ENCODE measurements around the gene ODF2L.
"Not testable (repeated sequence)": the region's sequence is repeated elsewhere in the genome, so short reads cannot be mapped to it uniquely, and the experiment has no call there.

ODF2L gene

DNA sequence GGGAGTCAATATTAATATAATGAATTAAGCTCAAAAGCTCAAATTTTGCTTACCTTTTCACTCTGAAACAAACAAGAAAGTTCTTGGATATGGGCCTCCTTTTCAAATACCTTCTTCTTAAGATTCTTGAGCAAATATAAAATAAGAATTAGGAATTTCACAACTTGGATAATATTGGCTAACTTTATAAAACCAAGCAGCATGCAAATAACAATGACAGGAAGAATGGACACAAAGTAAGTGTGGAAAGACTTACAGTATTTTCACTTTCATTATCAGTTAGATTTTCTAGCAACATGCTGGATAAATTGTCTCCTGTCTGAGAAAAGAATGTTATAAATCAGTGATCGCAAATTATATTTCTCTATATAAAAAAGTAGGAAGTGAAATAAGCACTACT, 13.2 kb downstream of the ODF2L start:
- peak; percentile 20 for DNase-seq (ENCODE audit: low read depth)

DNA sequence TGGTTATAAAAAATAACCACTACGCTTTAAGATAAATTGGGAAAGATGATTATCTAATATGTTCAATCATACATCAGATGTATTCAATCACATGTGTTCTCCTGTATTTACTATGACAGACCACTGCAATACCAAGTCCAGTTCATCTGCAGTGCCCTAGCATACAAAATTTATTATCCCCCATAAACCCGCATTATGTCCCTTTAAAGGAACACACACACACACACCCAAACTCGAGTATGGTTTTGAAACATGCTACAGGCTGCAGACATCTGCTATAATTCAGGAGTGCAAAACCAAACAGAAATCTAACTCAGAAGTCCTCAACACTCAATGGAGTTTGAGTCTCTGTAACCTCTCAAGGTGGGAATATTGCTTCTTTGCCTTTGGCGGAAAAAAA, 14.9 kb downstream of the ODF2L start:
- no peak for DNase-seq (ENCODE audit: low read depth)

DNA sequence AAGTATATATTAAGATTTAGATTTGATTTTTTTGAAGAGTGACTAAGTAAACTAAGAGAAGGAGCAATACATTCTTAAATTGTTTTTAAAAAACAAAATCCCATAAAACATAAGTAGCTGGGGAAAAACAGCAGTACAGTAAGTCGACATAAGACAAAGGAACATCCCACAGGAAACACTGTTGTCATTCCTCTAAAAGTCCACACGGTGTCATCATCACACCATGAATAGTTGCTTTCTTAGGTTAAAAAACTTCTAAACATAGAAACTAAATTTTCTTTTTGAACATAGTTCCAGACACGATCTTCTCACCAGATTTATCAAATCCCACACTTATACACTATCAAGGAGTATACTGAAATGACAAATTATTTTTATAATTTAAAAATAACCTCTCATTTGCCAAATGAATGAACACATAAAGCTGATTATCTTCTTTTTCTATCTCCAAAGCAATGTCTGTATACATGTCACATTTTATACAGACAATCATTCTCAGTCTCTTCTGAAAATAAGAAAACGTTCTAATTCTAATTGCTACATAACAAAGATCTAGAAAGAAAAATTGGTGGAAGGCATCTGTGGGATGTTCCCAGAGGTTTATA, 15.8 kb downstream of the ODF2L start:
- DNase-seq (ENCODE audit: low read depth), result peak; percentile 80

DNA sequence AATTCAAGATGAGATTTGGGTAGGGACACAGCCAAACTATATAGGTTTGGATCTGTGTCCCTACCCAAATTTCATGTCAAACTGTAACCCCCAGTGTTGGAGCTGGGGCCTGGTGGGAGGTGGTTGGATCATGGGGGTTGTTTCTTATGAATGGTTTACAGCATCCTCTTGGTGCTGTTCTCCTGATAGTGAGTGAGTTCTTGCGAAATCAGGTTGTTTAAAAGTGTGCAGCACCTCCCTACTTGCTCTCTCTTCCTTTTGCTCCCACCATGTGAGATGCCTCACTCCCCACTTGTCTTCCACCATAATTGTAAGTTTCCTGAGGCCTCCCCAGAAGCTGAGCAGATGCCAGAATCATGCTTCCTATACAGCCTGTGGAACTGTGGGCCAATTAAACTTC, 17.3 kb downstream of the ODF2L start:
- no peak for DNase-seq (ENCODE audit: low read depth)

DNA sequence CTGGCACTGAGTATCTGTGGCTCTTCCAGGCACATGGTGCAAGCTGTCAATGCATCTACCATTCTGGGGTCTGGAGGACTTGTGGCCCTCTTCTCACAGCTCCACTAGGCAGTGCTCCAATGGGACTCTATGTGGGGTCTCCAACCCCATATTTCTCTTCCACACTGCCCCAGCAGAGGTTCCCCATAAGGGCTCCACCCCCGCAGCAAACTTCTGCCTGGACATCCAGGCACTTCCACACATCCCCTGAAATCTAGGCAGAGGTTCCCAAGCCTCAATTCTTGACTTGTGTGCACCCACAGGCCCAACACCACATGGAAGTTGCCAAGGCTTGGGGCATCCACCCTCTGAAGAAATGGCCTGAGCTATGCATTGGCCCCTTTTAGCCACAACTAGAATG, 18.8 kb downstream of the ODF2L start:
- no peak for DNase-seq (ENCODE audit: low read depth)

DNA sequence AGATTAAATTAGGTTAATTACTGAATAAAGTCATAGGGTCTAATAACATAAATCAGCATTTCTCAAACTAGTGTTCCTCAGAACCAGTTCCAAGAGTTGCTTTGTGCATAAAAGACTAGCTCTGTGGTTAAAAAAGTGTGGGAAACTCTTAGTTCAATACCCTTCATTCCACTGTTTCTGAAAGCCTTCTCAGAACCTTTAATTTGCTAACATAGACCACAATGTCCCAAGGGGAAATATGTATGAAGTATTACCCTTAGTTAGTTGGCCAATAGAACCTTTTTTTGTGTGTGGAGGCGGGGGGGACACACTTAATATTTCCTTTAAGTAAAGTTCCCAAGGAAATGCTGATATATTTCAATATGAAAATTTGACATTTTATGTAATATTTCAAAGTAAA, 20.4 kb downstream of the ODF2L start:
- no peak for DNase-seq (ENCODE audit: low read depth)

DNA sequence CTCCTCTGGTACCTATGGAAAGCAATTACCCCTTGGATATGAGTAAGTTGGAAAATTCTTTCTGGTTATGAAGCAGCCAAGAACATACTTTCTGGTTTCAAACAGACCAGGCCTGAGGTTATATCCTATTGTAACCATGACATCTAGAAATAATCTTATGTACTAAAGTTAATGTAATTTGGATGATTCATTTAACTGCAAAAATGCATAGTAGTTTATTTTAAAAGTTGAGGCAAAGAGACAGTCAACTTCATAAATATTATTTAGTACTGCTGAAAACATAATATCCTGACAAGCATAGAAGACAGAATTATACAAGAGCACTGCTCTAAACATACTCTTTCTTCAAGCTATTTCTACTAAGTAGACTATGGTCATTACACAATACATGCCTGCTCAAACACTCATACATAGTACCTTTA, 25.5 kb downstream of the ODF2L start:
- peak; percentile 59 for DNase-seq (ENCODE audit: low read depth)

DNA sequence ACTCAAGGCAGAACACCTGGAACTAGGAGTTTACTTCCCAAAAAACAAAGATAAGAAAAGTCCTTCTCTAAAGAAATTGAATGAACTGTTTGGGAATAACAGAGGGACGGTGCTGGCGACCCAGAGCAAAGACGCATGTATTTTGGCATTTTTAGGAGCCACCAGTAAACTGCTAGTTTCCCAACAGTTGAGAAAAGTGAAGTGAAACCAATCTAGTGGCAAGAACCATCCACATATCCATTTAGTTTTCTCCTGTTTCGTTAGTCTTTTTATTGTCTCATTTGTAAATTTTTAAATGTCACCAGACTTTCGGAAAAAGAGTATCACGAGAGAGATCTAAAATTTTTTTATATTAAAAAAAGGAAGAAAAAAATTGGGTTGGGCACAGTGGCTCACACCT, 30.2 kb downstream of the ODF2L start:
- no peak for DNase-seq (ENCODE audit: low read depth)

DNA sequence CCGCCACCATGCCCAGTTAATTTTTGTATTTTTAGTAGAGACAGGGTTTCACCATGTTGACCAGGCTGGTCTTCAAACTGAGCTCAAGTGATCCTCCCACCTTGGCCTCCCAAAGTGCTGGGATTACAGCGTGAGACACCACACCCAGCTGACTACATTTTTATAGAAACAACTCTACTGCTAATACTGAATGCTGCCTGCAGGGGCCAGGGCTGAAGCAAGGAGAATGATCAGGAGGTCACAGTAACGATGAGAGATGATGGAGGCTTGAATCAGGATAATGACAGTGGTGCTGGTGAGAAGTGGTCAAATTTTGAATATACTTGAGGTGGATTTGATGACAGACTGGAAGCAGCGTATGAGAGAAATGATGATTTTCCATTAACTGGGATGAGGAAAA, 33.3 kb downstream of the ODF2L start:
- no peak for DNase-seq (ENCODE audit: low read depth)

DNA sequence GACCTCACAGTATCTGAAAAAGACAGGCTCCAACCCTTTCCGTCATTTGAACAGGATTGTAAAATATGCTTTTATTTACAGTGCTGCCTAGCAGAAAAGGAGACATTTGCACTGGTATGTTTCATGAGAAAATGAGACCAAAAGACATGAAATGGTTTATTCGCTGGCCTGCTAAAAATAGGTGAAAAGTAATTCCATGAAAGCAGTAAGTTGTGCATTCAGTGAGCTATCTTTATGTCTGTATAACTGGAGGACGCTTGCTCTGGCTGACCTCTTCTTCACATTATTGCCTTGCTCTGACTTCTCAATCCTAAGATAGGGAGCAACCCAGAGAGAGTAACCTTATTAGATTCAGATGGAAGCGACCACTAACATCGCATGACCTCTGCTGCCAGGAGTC, 38.3 kb downstream of the ODF2L start:
- DNase-seq (ENCODE audit: low read depth), result no peak

DNA sequence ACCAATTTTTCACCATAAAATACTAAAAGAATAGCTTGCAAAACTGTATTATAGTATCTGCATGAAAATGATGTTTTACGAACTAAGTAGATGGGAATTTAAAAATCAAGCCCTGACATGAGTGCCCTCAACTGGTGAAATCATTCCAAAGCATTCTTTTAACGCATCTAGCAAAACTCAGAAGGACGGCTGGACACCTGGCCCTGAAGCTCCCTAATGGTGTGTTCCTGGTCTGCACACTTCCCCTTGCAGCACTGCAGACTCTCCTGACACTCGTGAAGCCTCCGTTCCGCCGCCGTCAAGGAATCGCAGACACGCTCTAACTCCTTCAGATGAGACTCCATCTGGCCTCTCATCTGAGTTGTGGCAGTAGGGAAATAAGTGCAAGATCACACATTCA, 39.9 kb downstream of the ODF2L start:
- peak; percentile 2 for DNase-seq (ENCODE audit: low read depth)

DNA sequence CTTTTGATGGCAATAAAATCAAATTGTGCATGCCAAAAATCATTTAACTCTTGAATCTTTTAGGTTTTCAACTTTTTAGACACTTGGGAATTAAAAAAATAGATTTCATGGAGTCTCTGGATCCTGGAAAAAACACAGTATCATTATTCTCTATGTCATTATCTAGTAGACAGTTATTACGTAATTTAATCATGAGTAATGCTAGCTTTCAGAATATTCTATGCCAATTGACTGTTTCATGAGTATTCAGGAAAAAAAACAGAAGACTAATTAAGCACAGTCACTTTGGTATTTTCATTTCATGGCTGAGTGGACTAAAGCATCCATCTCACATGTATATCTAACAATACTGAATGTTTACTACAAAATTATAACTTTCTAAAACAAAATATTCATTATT, 44.0 kb downstream of the ODF2L start:
- DNase-seq (ENCODE audit: low read depth), result peak; percentile 7

DNA sequence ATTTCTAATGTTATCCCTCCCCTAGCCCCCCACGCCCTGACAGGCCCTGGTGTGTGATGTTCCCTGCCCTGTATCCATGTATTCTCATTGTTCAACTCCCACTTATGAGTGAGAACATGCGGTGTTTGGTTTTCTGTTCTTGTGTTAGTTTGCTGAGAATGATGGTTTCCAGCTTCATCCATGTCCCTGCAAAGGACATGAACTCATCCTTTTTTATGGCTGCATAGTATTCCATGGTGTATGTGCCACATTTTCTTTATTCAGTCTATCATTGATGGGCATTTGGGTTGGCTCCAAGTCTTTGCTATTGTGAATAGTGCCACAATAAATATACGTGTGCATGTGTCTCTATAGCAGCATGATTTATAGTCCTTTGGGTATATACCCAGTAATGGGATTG, 45.9 kb downstream of the ODF2L start:
- not testable (repeated sequence) for DNase-seq (ENCODE audit: low read depth)

DNA sequence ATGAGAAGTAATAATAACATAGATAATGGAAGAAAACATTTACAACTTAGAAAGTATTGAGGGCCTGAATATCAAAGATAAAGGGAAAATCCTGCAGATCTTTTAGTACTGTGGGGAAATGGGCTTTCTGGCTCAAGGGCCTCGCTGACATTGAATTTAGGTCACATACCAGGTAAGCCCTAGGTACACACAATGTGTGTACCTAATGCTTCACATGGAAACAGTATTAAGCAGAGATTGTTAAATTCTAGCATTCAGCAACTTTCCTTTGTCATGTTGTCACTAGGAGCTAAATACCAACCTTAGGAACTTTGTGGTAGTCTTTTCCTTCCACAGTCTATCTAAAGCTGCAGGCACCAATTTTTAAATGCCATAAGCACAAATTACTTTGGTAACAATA, 49.7 kb downstream of the ODF2L start:
- DNase-seq (ENCODE audit: low read depth), result no peak

DNA sequence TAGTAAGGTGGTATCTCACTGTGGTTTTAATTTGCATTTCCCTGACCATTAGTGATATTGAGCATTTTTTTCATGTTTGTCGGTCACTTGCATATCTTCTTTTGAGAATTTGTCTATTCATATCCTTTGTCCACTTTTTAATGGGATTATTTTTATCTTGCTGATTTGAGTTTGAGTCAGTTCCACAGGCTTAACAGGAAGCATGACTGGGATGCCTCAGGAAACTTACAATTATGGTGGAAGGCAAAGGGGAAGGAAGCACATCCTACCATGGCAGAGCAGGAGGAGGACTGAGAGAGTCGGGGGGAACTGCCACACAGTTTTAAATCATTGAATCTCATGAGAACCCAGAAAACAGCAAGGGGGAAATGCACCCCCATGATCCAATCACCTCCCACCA, 51.1 kb downstream of the ODF2L start:
- DNase-seq (ENCODE audit: low read depth), result no peak

DNA sequence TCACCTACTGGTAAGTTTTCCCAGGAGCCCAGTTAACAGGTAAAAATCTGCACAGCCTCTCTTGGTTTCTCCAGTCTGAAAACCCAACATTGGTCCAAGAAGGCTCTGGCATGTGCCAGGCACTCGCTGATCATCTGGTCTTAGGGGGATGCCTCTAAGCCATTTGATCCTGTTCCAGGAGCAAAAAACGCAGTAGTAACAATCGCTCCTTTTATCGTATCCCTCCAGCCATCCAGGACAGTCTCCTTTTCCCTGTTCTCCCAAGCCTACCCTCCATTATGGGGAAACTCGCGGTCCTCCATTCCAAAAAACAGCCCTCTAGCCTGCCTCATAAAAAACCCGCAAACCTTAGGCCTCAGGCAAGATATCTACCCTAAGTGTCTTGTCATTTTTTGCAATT, 56.2 kb downstream of the ODF2L start:
- DNase-seq (ENCODE audit: low read depth), result no peak

DNA sequence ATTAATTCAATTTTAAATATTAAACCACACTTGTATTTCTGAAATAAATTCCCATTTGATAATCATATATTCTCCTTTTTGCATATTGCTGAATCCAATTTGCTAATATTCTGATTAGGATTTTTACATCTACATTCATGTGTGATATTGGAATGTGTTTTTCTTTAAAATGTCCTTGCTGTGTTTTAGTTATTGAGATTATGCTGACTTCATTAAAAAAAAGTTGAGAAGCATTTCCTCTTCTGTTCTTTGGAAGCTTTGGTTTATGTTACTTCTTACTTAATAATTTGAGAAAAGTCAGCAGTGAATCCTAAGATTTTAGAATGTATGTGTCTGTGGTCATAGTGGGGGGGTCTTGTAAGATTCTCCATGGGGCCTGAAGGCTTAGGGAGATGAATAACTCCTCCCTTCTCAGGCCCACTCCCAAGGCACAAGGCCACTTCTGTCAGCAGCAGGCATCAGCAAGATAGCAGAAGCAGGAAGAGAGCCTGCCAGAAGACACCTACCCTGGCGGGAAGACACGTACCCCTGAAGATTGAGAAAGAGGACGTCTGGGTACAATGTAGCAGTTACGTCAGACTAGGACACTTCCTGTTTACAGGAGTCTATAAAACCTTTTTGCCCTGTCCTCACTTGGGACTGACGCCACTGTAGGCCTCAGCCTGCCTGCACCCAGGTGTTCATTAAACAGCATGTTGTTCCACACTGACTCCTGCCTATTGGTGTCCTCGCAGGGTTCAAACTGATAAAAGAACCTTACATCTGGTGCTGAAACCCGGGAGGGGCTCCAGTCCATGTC, 56.9 kb downstream of the ODF2L start:
- DNase-seq (ENCODE audit: low read depth), result peak; percentile 11

DNA sequence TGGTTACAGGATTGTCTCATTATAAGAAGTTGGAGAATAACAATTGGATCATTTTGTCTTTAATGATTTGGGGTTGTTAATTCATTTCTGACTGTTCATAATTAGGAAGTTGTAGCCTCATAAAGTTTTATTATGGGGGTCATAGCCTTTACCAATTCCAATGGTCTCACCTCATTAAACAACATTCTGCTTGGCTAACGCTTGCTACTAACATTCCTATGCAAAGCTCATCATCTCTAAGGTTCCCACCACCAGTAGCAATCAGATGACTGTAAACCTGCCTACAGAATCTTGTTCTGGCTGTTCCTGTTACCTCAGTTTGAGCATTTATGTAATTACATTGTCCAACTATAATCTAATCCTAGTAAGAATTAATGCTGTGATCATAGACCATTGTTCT, 60.2 kb downstream of the ODF2L start:
- no peak for DNase-seq (ENCODE audit: low read depth)

DNA sequence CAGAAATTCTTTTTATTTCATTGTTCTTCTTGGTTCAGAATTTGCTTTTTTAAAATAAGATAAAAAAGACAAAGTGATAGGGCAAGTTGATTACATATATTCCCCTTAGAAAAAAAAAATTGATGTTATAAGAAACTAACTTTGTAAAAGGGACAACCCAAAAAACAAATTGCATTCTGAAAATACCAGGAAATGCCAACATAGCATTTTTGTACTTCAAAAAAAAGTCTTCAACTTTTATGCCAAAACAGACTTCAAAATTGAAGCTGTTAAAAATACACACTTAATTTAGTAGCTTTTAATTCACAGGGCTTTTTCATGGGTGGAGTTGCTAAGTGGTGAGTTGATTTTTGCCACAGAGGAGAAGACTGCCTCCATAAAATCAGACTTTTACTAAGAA, 70.9 kb downstream of the ODF2L start:
- DNase-seq (ENCODE audit: low read depth), result no peak

DNA sequence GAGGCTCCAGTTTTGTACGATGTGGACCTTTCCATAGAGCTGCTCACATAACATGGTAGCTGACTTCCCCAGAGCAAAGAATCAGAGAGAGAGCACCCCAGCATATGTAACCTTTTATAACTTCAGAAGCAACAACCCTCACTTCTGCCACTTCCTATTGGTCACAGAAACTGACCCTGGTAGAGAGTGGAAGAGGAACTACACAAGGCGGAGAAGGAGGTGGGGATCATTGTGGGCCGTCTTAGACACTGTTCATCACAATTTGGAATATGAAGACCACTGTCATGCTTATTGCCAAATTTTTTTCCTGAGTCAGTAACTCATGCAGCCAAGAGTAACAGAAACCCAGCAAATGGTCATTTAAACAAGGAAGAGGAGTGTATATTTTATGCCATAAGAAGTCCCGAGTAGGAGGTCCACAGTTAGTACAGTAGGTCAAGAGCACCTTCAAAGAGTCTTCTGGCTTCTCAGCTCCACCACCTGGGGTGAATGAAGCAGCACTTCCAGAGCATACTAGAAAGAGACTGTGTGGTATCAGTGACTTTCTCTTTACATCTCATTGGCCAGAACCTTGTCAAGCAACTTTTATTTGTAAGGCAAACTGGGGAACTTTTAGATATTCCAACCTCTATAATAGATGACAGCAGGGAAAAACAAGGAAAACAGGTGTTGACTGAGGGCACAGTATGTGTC, 71.8 kb downstream of the ODF2L start:
- no peak for DNase-seq (ENCODE audit: low read depth)

DNA sequence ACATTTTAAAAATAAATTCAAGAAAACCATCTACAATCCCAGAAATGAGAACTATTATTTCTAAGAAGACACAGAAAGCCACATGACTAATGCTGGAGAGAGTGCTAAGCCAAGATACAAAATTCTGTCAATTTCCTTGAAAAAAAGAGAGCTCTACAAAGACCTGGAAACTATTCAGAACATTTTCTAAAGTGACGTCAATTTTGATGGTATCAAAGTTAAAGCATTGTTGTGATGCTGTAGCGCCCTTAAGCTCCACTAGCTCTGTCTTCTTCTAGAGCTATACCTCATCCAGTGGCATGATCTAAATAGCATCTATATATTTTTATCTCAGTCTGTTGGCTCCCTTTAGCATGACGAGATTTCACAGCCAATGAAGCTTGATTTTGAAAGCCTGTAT, 73.9 kb downstream of the ODF2L start:
- DNase-seq (ENCODE audit: low read depth), result no peak

DNA sequence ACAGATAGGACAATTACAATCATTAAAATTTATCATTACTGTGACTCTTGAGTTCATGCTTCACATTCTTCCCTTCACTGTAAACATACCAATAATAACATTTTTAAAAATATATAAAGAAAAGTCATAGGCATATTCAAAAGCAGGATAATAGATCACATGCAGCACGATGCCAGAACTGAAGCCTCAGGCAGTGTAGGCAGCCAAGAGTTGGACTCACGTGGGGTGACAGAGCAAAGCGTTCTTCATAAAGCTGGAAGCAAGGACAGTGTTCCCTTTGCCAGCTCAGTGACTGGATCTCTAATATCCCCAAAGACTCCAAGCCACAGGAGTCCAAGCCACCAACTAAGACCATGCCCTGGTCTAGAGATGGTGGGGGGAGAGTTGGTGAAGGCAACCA, 77.7 kb downstream of the ODF2L start:
- DNase-seq (ENCODE audit: low read depth), result no peak

DNA sequence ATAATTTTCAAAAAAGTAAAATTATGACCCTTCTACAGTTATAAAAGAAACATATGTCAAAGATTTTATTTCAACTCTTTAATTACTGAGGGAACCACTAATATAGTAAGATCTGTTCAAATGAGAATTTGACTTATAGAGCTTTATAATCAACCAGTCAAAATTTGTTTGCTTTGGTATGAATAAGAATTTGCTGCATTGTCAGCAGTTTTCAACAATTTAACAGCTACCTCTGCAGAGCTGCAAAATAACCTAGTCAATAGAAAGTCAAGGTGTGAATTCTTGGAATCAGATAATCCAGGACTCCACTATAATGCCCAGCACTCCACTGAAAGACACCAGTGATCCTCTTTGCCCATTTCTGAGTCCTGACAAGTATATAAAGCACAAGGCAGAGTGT, 78.2 kb downstream of the ODF2L start:
- no peak for DNase-seq (ENCODE audit: low read depth)
